Measurements from ENCODE around the gene DLGAP1.

DLGAP1 gene

DNA sequence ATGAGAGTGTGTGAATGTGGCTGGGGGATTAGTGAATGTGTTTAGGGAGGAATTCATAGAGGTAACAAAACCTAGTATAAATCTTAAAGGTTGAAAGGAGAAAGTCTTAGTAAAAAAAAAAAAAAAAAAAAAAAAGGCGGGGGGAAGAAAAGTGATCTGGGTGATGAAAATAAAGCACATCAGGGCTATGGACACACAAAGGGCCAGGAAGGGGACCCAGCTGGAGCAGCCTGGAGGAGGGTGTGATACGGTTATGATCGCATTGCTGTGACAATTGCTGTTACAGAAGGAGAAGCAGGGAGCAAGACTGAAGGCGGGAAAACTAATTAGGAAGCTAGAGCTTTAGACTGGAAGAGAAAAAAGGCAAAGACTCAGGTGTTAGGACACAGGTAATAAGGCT is 85.4 kb downstream of the DLGAP1 start:
- DNase-seq (ENCODE audit: low spot score) = no peak
- in situ Hi-C loops (cut with MboI; ENCODE audit: low pct_unique_long_range_greater_than_20kb, low sequenced_read_pairs, unreplicated experiment) = no loop called here
- TF ChIP-seq CTCF (IDR thresholded peaks at IDR 0.05; ENCODE audit: extremely low read depth, insufficient read depth, missing control alignments) = no peak

GRCh38 chr18:4360221-4360715 is 94.8 kb downstream of the DLGAP1 start:
- TF ChIP-seq CTCF (IDR thresholded peaks at IDR 0.05; ENCODE audit: extremely low read depth, insufficient read depth, missing control alignments) = no peak
- in situ Hi-C loops (cut with MboI; ENCODE audit: low pct_unique_long_range_greater_than_20kb, low sequenced_read_pairs, unreplicated experiment) = no loop called here
- DNase-seq (ENCODE audit: low spot score) = no peak

- DNase-seq (ENCODE audit: low spot score) = no peak
- in situ Hi-C loops (cut with MboI; ENCODE audit: low pct_unique_long_range_greater_than_20kb, low sequenced_read_pairs, unreplicated experiment) = no loop called here
- TF ChIP-seq CTCF (IDR thresholded peaks at IDR 0.05; ENCODE audit: extremely low read depth, insufficient read depth, missing control alignments) = no peak
These were observed 96.5 kb downstream of the DLGAP1 start for GRCh38 chr18:4358618-4359017.

- DNase-seq (ENCODE audit: low spot score) = no peak
- TF ChIP-seq CTCF (IDR thresholded peaks at IDR 0.05; ENCODE audit: extremely low read depth, insufficient read depth, missing control alignments) = no peak
- in situ Hi-C loops (cut with MboI; ENCODE audit: low pct_unique_long_range_greater_than_20kb, low sequenced_read_pairs, unreplicated experiment) = no loop called here
These were observed 97.5 kb downstream of the DLGAP1 start for GRCh38 chr18:4357579-4357978.

DNA sequence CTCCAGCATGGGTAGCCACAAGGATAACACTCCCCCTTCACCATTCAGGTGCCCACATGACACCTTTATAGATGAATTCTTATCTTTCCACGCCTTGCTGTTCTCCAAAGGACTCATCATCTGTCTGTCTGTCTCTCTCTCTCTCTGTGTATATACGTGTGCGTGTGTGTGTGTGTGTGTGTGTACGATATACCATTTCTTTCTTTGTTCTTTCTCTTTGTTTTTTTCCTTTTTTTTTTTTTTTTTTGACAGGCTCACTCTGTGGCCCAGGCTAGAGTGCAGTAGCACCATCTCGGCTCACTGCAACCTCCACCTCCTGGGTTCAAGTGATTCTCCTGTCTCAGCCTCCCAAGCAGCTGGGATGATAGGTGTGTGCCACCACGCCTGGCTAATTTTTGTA is 98.2 kb downstream of the DLGAP1 start:
- in situ Hi-C loops (cut with MboI; ENCODE audit: low pct_unique_long_range_greater_than_20kb, low sequenced_read_pairs, unreplicated experiment) = no loop called here
- no peak for DNase-seq (ENCODE audit: low spot score)
- no peak for TF ChIP-seq CTCF (IDR thresholded peaks at IDR 0.05; ENCODE audit: extremely low read depth, insufficient read depth, missing control alignments)

- in situ Hi-C loops (cut with MboI; ENCODE audit: low pct_unique_long_range_greater_than_20kb, low sequenced_read_pairs, unreplicated experiment) = no loop called here
- TF ChIP-seq CTCF (IDR thresholded peaks at IDR 0.05; ENCODE audit: extremely low read depth, insufficient read depth, missing control alignments) = no peak
- no peak for DNase-seq (ENCODE audit: low spot score)
These were observed 101.2 kb downstream of the DLGAP1 start for GRCh38 chr18:4353853-4354418.

Data from GM13977 (cell line).